Rectal smooth muscle tissue (tissue), 1 donor: ENCODE measurements around the gene TRAF2.

Experiments used
- H3K27ac ChIP-seq: one replicate; pipeline ENCODE4 v1.7.0; 2013; ENCODE audit warnings: low read depth, low read length, inconsistent platforms
- H3K27me3 ChIP-seq: one replicate; pipeline ENCODE4 v1.7.0; 2013; ENCODE audit warnings: low read length; ENCODE audit not compliant: control insufficient read depth, insufficient read depth
- H3K36me3 ChIP-seq: one replicate; pipeline ENCODE4 v1.7.0; 2013; ENCODE audit warnings: low read length; ENCODE audit not compliant: control insufficient read depth, insufficient read depth
- H3K4me1 ChIP-seq: one replicate; pipeline ENCODE4 v1.7.0; 2013; ENCODE audit warnings: low read length; ENCODE audit not compliant: control insufficient read depth, insufficient read depth
- H3K4me3 ChIP-seq: one replicate; pipeline ENCODE4 v1.7.0; 2013; ENCODE audit warnings: low read length
- H3K9ac ChIP-seq: one replicate; pipeline ENCODE4 v1.7.0; 2013; ENCODE audit warnings: low read length

The TRAF2 gene

DNA sequence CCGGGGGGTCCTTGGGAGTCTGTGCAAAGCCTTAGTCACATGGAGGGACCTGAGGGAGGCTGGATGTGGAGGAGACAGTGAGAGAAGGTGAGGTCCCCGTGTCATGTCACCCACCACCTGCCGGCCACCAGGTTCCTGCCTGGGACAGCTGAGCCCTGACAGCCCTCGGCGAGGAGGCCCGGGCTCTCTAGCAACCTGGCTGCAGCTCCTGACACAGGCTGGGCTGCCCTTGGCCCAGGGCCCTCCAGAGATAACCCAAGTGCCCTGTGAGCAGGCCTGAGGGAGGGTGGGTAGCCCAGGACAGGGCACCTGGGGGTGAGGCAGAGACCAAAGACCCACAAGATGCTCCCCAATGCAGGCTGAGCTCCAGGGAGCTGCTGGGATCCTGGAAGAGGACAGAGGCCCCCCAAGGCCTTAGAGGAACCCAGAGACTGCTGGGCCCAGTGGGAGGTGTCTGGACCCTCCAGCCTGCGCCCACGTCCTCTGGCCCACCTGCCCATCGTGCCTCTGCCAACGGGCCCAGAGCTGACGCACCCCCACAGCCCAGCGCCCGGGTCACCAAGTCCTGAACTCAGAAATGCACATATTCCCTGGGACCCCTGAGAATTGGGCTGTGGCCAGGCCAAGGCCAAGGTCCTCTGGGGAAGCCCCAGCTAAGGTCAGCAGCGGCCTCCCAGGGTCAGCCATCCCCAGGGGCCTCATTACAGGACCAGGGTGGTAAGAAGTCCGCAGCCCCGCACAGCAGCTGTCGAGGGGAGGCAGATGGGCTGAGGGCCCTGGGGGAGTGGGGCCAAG lies 82.2 kb downstream of the TRAF2 start:
- H3K4me3 ChIP-seq: no peak overlapping the region
- no peaks in the 10 kb centered on the region for H3K4me1 ChIP-seq
- no peak overlapping the region for H3K27ac ChIP-seq
- no peaks in the 10 kb centered on the region for H3K27me3 ChIP-seq
- no peaks in the 10 kb centered on the region for H3K36me3 ChIP-seq
- H3K9ac ChIP-seq: no peak overlapping the region

DNA sequence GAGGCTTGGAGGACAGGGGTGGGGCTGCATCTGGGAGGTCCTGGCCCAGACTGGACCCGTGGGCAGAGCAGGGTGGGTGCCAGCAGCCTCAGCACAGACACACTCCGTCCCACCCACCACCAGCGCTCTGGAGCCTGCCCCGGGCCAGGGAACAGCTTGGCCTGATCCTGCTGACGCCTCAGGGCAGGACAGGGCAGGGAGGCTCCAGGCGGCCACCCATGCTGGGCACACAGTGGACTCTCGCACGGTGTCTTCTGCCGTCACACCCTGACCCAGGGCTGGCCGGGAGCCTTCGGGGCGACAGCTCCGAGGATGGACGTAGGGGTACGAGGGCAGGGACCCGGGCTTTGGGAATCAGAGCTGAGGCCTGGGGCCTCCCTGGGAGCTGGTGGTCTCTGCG lies 82.8 kb downstream of the TRAF2 start:
- Histone ChIP-seq H3K36me3 (no peaks in the 10 kb centered on the region), H3K27me3 (no peaks in the 10 kb centered on the region), H3K4me1 (no peaks in the 10 kb centered on the region), H3K4me3 (no peak overlapping the region), H3K27ac (no peak overlapping the region), H3K9ac (no peak overlapping the region)

DNA sequence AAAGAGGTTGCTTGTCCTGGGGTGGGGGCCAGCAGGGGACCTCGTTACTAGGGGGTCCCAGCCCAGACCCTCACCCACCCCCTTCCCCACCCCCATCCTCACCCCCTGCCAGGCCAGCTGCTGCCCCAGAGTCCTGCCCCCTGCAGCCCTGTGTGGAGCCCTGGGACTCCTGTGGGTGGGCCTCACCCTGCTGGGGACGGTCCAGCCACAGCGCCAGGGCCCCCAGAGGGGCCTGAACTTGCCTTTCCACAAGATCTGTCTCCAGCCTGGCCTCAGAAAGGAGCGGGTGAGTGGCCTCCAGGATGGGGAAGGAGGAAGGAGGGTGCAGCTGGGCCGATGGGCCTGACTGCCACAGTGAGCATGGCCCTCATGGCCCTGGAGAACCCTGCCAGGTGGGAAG lies 83.5 kb downstream of the TRAF2 start:
- Histone ChIP-seq H3K27me3 (no peaks in the 10 kb centered on the region), H3K9ac (no peak overlapping the region), H3K4me3 (no peak overlapping the region), H3K27ac (no peak overlapping the region), H3K4me1 (no peaks in the 10 kb centered on the region), H3K36me3 (no peaks in the 10 kb centered on the region)

DNA sequence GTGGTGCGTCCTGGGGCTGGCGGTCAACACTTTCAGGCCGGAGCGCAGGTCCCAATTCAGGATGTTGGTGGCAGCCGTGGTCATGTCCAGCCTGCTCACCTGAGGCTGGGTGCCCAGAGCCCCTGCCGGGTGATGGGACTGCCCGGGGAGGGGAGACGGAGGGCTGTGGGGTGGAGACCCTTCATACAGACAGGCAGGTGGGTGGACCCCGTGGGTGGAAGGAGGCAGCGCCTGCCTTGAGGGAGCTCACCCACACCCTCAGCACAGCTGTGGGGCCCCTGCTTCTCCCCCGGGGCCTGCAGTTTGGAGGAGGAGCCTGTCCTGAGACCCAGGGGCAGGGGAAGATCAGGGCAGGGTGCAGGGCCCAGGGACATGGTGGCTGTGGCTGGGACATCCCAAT lies 84.0 kb downstream of the TRAF2 start:
- Histone ChIP-seq H3K27ac (no peak overlapping the region), H3K27me3 (no peaks in the 10 kb centered on the region), H3K9ac (no peak overlapping the region), H3K4me3 (no peak overlapping the region), H3K36me3 (no peaks in the 10 kb centered on the region), H3K4me1 (no peaks in the 10 kb centered on the region)

DNA sequence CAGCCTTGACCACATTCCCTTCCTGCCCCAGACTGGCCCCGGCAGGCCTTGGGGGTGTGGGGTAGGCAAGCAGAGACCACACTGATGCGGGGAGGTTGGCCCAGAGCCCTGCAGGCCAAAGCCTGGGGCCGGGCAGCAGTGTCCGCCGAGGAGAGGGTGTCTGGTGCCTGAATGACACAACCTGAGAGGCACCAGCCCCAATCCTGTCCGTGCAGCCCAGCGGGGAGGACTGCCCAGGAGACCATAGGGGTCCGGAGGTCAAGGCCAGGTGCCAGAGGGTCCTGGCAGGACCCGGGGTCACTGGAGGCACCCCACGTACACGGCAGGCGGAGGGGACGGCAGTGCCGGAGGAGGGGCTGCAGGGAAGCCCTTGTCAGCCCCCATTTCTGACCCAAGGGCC lies 85.4 kb downstream of the TRAF2 start:
- H3K4me3 ChIP-seq: no peak overlapping the region
- no peak overlapping the region for H3K27ac ChIP-seq
- H3K36me3 ChIP-seq: no peaks in the 10 kb centered on the region
- no peaks in the 10 kb centered on the region for H3K27me3 ChIP-seq
- no peak overlapping the region for H3K9ac ChIP-seq
- H3K4me1 ChIP-seq: no peaks in the 10 kb centered on the region

DNA sequence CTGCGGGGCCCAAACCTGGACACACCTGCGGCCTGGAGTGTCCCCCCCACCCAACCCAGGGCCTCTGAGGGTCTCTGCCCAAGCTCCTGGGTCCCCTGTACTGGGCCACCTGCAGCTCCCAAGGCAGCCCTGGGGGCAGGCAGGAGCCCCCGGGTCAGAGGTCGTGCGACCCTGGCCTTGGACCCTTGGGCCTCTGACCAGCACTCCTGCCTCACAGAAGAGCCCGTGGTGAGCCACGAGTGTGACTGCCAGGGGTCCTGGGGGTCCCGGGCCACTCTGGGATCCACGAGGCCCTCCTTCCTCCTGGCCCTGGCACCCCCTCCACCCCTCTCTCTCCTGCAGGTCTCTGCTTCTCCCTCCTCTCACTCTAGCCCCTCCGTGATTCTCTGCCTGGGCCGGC lies 86.0 kb downstream of the TRAF2 start:
- no peak overlapping the region for H3K27ac ChIP-seq
- H3K9ac ChIP-seq: no peak overlapping the region
- H3K4me3 ChIP-seq: no peak overlapping the region
- no peaks in the 10 kb centered on the region for H3K36me3 ChIP-seq
- no peaks in the 10 kb centered on the region for H3K27me3 ChIP-seq
- H3K4me1 ChIP-seq: no peaks in the 10 kb centered on the region

DNA sequence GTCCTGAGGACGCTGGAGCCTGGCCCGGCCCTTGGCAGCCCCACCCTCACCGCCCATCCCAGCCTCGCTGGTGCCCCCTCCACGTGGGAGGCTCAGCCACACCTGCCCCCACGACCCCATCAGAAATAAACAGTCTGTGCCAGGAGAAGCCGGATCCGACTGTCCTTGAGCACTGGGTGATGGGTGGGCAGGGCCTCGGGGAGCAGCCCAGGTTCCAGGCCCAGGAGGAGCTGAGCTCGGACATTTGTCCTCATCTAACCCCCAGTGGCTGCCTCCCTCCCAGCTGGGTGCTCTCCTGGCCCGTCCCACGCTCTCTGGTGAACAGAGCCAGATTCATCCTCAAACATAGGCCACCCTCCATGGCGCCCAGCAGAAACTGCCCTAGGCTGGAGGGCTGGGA lies 86.4 kb downstream of the TRAF2 start:
- H3K9ac ChIP-seq: no peak overlapping the region
- no peaks in the 10 kb centered on the region for H3K27me3 ChIP-seq
- H3K4me3 ChIP-seq: no peak overlapping the region
- no peak overlapping the region for H3K27ac ChIP-seq
- no peaks in the 10 kb centered on the region for H3K4me1 ChIP-seq
- no peaks in the 10 kb centered on the region for H3K36me3 ChIP-seq

DNA sequence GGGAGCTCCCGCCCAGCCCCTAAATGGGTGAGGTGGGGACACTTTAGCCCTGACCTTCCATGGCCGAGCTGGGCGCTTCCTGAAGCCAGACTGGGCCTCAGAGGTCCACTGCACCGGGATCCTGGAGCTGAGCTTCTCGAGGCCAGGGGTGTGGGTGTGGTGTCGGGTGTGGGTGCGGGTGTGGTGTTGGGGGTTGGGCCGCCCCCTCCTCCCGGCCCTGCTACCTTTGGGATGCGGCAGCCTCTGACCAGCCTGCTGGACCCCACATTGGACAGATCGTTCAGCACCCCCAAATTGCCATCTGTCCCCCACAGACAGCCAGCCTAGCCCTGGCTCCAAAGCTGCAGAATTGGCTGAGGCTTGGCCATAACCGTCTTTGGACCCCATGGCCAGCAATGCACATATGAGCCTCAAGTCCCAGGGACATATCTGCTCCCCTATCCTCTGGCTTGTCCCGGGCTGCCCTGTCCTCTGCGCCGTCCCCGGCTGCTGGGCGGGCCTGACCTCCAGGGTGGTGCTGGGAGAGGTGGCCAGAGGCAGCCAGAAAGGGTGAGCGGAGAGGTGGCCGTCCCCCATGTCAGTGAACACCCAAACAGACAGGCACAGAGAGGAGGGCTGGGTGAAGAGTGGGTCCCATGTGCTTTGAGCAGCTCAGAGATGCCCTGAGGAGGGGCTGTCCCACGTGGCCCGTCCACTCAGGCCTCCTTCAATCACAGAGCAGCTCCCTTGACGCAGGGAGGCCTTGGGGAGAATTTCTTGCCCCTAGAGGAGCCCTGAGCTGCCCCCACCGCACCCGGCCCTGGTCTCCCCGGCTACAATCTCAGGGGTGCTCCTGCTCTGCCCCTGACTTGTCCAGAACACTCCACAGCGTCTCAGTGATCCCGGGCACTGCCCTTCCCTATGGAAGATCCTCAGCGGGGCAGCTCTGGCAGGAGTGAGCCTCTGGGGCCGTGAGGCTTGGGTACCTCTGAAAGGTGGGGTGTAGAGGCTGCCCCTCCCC lies 87.6 kb downstream of the TRAF2 start:
- H3K4me1 ChIP-seq: no peaks in the 10 kb centered on the region
- H3K4me3 ChIP-seq: no peak overlapping the region
- H3K36me3 ChIP-seq: no peaks in the 10 kb centered on the region
- H3K27me3 ChIP-seq: no peaks in the 10 kb centered on the region
- no peak overlapping the region for H3K9ac ChIP-seq
- no peak overlapping the region for H3K27ac ChIP-seq

DNA sequence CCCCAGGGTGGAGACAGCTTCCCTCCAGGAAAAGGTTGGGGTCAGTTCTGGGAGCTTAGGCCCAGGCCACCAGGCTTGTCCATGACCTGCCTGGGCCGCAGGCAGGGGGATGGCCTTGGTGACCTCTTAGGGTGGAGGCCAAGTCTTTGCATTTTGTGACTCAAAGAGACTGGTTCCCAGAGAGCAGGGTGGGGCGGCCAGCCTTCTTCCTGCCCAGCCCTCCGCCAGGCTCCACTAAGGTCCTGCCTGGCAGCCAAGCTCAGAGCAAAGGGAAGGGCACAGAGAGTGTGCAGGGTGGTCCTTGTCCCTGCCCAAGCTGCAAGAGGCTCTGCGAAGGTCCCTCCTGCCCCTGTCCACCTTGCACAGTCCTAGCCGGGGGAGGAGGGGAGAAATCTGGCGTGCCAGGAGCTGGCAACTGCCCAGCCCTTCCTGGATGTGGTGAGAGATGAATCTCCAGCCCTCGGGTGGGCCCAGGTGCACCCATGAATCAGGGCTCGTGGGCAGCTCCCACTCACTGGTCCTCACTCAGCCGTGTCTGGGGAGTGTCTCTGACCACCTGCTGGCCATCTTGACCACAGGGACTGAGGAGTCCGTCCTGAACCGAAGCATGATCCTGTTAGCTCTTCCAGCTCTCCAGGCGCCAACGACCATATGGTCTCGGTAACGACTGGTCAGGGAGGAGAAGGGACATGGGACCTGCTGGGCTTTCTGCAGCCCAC lies 88.7 kb downstream of the TRAF2 start:
- H3K27me3 ChIP-seq: no peaks in the 10 kb centered on the region
- H3K27ac ChIP-seq: no peak overlapping the region
- no peaks in the 10 kb centered on the region for H3K36me3 ChIP-seq
- H3K4me1 ChIP-seq: no peaks in the 10 kb centered on the region
- no peak overlapping the region for H3K9ac ChIP-seq
- no peak overlapping the region for H3K4me3 ChIP-seq

DNA sequence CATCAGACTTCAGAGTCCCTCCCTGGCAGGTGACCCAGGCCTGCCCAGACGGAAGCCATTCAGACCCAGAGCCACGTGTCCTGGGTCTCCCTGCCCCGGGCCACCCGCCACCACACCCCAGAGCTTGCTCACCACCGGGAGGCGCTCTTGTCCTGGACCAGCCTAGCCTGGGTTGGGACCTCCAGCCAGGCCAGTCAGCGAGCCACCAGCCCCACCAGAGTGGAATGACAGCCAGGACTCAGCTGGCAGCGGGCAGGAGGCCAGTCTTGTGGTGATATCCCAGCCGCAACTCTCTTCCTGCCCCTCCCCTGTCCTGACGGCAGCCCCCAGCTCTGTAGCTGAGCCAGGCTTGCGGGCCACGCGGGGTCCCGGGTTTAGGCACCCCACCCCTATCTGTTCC lies 89.3 kb downstream of the TRAF2 start:
- Histone ChIP-seq H3K36me3 (no peaks in the 10 kb centered on the region), H3K4me3 (no peak overlapping the region), H3K9ac (no peak overlapping the region), H3K27ac (no peak overlapping the region), H3K27me3 (no peaks in the 10 kb centered on the region), H3K4me1 (no peaks in the 10 kb centered on the region)
